Sigmoid colon (tissue), 7 donors: Measurements from ENCODE around the gene LASP1. TPM values are rescaled to one million over a fixed set of nuclear protein-coding genes. Genes with fewer than 3 reads are reported as not detected.

Experiments
- DNase-seq: peaks from one replicate; pipeline ENCODE4 v3.0.0-alpha.2; 2019
- H3K27ac ChIP-seq, 4 donors: fragments of 200-600 bp; sonication (generic); one replicate each; pipeline ENCODE4 v1.5.1; 2016 to 2019; ENCODE audit warnings: mild to moderate bottlenecking in 1 of 4
- H3K27me3 ChIP-seq, 3 donors: fragments of 200-600 bp; sonication (generic); one replicate each; pipeline ENCODE4 v1.5.1; 2019; ENCODE audit warnings: mild to moderate bottlenecking in 1 of 3
- H3K36me3 ChIP-seq, 4 donors: fragments of 200-600 bp; sonication (generic); one replicate each; pipeline ENCODE4 v1.5.1; 2016 to 2019
- H3K4me1 ChIP-seq, 4 donors: fragments of 200-600 bp; sonication (generic); one replicate each; pipeline ENCODE4 v1.5.1; 2017 to 2019
- H3K4me3 ChIP-seq, 4 donors: fragments of 200-600 bp; sonication (generic); one replicate each; pipeline ENCODE4 v1.5.1; 2017 to 2019; ENCODE audit warnings: mild to moderate bottlenecking in 2 of 4, moderate library complexity in 1 of 4
- H3K9me3 ChIP-seq, 4 donors: fragments of 200-600 bp in 3 of 4; sonication (generic) in 3 of 4; one replicate each; pipeline versions ENCODE4 v1.5.1 to v1.6.1; 2013 to 2019
- EP300 ChIP-seq, 4 donors: sonication (generic); formaldehyde crosslinking; IDR thresholded peaks; one replicate each; pipeline ENCODE4 v1.6.1; 2017; ENCODE audit warnings: antibody characterized with exemption in 4 of 4
- POLR2A ChIP-seq, 2 donors: fragments of 450-650 bp; IDR thresholded peaks; one replicate each; pipeline ENCODE4 v1.6.1; 2016; ENCODE audit warnings: antibody characterized with exemption in 2 of 2, mild to moderate bottlenecking in 2 of 2, moderate library complexity in 2 of 2
- POLR2AphosphoS5 ChIP-seq, 4 donors: sonication (generic); formaldehyde crosslinking; IDR thresholded peaks; one replicate each; pipeline ENCODE4 v1.6.1; 2017; ENCODE audit warnings: antibody characterized with exemption in 4 of 4
- WGBS, 2 donors: extraction: QIAGEN DNeasy Blood & Tissue Kit; methylation state at CpG; one replicate each; pipeline ENCODE4 v1.1.7; 2013; 5-methylcytosine and 5-hydroxymethylcytosine counted together
- intact Hi-C: fragments of 100-400 bp; cut with DNase I; formaldehyde crosslinking; loops from one replicate; pipeline ENCODE4 v1.15.1; 2023
- polyA plus RNA-seq, 3 donors: library from polyadenylated mRNA; stranded (reverse); fragments of 200-250 nt; gene quantifications; one replicate each; pipeline ENCODE4 v1.2.3, GENCODE V29; 2013
- total RNA-seq, 4 donors: library from RNA; depleted of rRNA; stranded (reverse); fragments of >200 nt; gene quantifications; one replicate each; pipeline ENCODE4 v1.1.0, GENCODE V29; 2016
- TF ChIP-seq, protein P1 (sequence below), 4 experiments: fragments of 450-650 bp in 3 of 4; fragments of 200-600 bp in 1 of 4; IDR thresholded peaks; one replicate each; pipeline ENCODE4 v1.5.1; 2016 to 2019; ENCODE audit warnings: antibody characterized with exemption in 4 of 4, mild to moderate bottlenecking in 3 of 4, moderate library complexity in 2 of 4
- donor health status: healthy with polysubstance abuse.
- donor health status: Bipolar disorder and iron deficiency.
- donor health status: healthy.

The LASP1 gene
- total and polyA plus RNA-seq, 7 donors = 27.6 to 205 (median 64.8) TPM

DNA sequence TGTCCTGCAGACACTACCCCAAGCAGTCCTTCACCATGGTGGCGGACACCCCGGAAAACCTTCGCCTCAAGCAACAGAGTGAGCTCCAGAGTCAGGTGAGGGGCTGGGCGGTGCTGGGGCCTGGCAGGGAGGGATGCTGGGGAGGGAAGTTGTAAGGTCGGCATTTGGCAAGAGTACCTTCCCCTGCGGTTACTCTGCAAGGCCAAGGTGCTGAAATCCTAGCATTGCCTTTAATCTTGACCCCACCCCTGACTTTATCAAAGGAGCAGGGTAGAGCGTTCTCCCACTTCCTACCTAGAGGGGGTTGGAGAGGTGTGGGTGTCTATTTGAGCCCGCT is 20.5 kb downstream of the LASP1 start:
- Histone ChIP-seq H3K4me3 (no peak overlapping the region), H3K27me3 (no peaks in the 10 kb centered on the region), H3K9me3 (no peaks in the 10 kb centered on the region), H3K27ac (no peak overlapping the region), H3K4me1 (peaks cover 0 to 51% (median 41%) of the 10 kb centered on the region in 4 donors), H3K36me3 (peaks cover 9 to 58% (median 34%) of the 10 kb centered on the region in 4 donors)
- no peak for DNase-seq
- 75 to 85% methylated on average over 8 of the region's 8 CpGs for WGBS, 2 donors
- intact Hi-C loops = no loop called here
- TF ChIP-seq POLR2A (IDR thresholded peaks at IDR 0.05) (no peak), POLR2AphosphoS5 (IDR thresholded peaks at IDR 0.05) (no peak), EP300 (IDR thresholded peaks at IDR 0.05) (no peak)
- TF ChIP-seq, protein P1, sequence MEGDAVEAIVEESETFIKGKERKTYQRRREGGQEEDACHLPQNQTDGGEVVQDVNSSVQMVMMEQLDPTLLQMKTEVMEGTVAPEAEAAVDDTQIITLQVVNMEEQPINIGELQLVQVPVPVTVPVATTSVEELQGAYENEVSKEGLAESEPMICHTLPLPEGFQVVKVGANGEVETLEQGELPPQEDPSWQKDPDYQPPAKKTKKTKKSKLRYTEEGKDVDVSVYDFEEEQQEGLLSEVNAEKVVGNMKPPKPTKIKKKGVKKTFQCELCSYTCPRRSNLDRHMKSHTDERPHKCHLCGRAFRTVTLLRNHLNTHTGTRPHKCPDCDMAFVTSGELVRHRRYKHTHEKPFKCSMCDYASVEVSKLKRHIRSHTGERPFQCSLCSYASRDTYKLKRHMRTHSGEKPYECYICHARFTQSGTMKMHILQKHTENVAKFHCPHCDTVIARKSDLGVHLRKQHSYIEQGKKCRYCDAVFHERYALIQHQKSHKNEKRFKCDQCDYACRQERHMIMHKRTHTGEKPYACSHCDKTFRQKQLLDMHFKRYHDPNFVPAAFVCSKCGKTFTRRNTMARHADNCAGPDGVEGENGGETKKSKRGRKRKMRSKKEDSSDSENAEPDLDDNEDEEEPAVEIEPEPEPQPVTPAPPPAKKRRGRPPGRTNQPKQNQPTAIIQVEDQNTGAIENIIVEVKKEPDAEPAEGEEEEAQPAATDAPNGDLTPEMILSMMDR (IDR thresholded peaks at IDR 0.05) = no peak

DNA sequence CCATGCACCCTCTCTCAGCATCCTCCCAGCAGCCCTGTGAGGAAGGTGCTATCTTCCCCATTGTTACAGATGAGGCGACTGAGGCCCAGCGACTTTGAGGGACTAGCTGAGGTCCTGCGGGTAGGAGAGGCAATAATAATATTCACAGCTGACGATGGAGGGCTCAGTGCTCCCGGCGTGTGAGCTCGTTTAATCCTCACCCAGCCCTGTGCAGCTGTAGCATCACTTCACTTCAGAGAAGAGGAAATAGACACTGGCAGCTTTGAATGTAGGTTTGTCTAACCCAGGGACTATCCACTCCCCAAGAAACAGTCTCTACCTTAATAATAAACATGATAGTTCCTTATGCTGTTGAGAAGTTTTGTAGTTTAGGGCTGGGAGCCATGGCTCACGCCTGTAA is 21.6 kb downstream of the LASP1 start:
- peaks cover 0 to 49% (median 38%) of the 10 kb centered on the region in 4 donors for H3K4me1 ChIP-seq
- H3K27ac ChIP-seq = no peak overlapping the region
- TF ChIP-seq POLR2A (IDR thresholded peaks at IDR 0.05) (no peak), EP300 (IDR thresholded peaks at IDR 0.05) (no peak), POLR2AphosphoS5 (IDR thresholded peaks at IDR 0.05) (no peak)
- TF ChIP-seq, protein P1 (IDR thresholded peaks at IDR 0.05) = no peak
- WGBS, 2 donors = 57 to 81% methylated on average over 8 of the region's 8 CpGs
- DNase-seq = no peak
- H3K4me3 ChIP-seq = no peak overlapping the region
- H3K9me3 ChIP-seq = no peaks in the 10 kb centered on the region
- H3K36me3 ChIP-seq = peaks cover 9 to 58% (median 34%) of the 10 kb centered on the region in 4 donors
- intact Hi-C loops = no loop called here
- H3K27me3 ChIP-seq = no peaks in the 10 kb centered on the region

DNA sequence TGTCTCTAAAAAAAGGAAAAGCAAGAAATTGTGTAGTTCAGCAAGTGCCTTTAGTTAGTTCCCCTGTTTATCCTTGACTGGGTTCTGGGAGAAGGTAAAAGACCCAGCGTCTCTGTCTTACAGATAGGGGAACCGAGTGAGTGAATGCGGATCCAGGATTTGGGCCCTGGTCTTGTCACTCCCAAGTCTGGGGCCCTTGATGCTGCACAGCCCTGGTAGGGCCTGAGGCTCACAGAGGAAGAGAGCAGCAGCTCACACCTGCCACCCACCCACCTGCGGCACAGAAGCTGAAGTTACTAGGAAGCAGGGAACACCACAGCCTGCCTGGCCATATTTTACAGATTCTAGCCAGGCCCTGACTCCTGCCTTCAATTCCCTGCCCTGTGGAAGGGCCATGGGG is 22.2 kb downstream of the LASP1 start:
- Histone ChIP-seq H3K27me3 (no peaks in the 10 kb centered on the region), H3K27ac (no peak overlapping the region), H3K4me3 (no peak overlapping the region), H3K4me1 (peaks cover 0 to 49% (median 38%) of the 10 kb centered on the region in 4 donors), H3K9me3 (no peaks in the 10 kb centered on the region), H3K36me3 (peaks cover 9 to 55% (median 33%) of the 10 kb centered on the region in 4 donors)
- TF ChIP-seq, protein P1 (IDR thresholded peaks at IDR 0.05) = no peak
- no peak for TF ChIP-seq EP300 (IDR thresholded peaks at IDR 0.05)
- TF ChIP-seq POLR2A (IDR thresholded peaks at IDR 0.05) = no peak
- TF ChIP-seq POLR2AphosphoS5 (IDR thresholded peaks at IDR 0.05) = no peak
- intact Hi-C loops = no loop called here
- no peak for DNase-seq
- 68 to 90% methylated on average over 4 of the region's 4 CpGs for WGBS, 2 donors

DNA sequence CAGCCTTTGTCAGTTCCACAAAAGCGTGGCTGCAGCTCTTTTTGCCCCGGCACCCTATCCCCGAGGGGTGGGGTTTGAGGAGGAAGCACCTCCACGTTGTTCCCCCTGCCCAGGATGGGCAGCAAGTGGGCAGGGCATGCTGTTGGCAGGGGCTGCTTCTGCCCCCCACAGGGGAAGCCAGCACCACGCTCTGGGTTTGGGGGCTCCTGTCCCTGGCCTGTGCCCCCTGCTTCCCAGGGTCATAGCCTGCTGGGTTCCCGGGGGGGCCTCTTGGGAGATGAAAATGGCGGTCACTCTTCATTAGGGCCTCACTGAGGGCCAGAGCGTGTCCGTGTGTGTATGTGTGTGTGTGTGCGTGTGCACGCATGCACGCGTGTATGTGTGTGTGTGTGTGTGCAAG is 22.8 kb downstream of the LASP1 start:
- intact Hi-C loops = no loop called here
- WGBS, 2 donors = 85 to 88% methylated on average over 13 of the region's 13 CpGs
- Histone ChIP-seq H3K9me3 (no peaks in the 10 kb centered on the region), H3K4me3 (no peak overlapping the region), H3K36me3 (peaks cover 9 to 50% (median 31%) of the 10 kb centered on the region in 4 donors), H3K27me3 (no peaks in the 10 kb centered on the region), H3K27ac (no peak overlapping the region), H3K4me1 (peaks cover 0 to 49% (median 42%) of the 10 kb centered on the region in 4 donors)
- TF ChIP-seq POLR2A (IDR thresholded peaks at IDR 0.05) (no peak), POLR2AphosphoS5 (IDR thresholded peaks at IDR 0.05) (no peak), EP300 (IDR thresholded peaks at IDR 0.05) (no peak)
- TF ChIP-seq, protein P1 (IDR thresholded peaks at IDR 0.05) = no peak
- DNase-seq = no peak

DNA sequence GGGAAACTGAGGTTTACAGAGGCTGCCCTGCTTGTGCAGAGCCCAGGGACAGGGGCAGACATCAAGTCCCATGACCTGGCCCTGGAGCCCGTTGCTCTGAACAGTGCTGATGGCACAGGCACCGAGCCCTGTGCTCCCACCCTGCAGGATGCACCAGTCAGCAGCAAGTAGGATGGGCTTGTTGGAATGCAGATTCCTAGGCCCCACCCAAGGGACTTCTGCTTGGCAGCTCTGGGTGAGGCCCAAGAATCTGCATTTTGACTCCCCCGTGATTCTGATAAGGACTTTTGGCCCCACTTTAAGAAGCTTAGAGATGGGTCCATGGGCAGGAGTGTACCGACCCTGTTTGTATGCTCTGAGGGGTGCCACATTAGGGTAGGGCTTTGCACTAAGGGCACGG is 23.3 kb downstream of the LASP1 start:
- WGBS, 2 donors = 77 to 79% methylated on average over 5 of the region's 5 CpGs
- intact Hi-C loops = no loop called here
- peaks cover 0 to 49% (median 46%) of the 10 kb centered on the region in 4 donors for H3K4me1 ChIP-seq
- no peaks in the 10 kb centered on the region for H3K9me3 ChIP-seq
- H3K36me3 ChIP-seq = peaks cover 9 to 47% (median 30%) of the 10 kb centered on the region in 4 donors
- H3K27ac ChIP-seq = peak overlapping the region; percentile 35 to 67 (median 58)
- TF ChIP-seq POLR2A (IDR thresholded peaks at IDR 0.05) (no peak), POLR2AphosphoS5 (IDR thresholded peaks at IDR 0.05) (no peak)
- TF ChIP-seq, protein P1 (IDR thresholded peaks at IDR 0.05) = no peak
- H3K4me3 ChIP-seq = no peak overlapping the region
- H3K27me3 ChIP-seq = no peaks in the 10 kb centered on the region
- no peak for DNase-seq
